22Rv1 (cell line): ENCODE results near the gene PRKRIP1.

ENCODE experiments used
- CTCF ChIP-seq: fragments of 450-650 bp; IDR thresholded peaks from 2 replicates; pipeline ENCODE4 v1.5.1; 2017; ENCODE audit warnings: mild to moderate bottlenecking
- ZFX ChIP-seq: fragments of 450-650 bp; IDR thresholded peaks from 2 replicates; pipeline ENCODE4 v1.6.1; 2017; ENCODE audit warnings: antibody characterized with exemption, borderline replicate concordance

GRCh38 chr7:102436118-102436517 lies 40.0 kb downstream of the PRKRIP1 start:
- TF ChIP-seq CTCF = no peak
- TF ChIP-seq ZFX = no peak
